GM21423 (cell line): ENCODE results near the gene ALOX12B.
"Not testable (repeated sequence)": the region's sequence is repeated elsewhere in the genome, so short reads cannot be mapped to it uniquely, and the experiment has no call there.

Experiments
- ATAC-seq: cut with Tn5 transposase; IDR thresholded peaks from one replicate; pipeline ENCODE4 v1.9.1; 2021; ENCODE audit warnings: mild to moderate bottlenecking, moderate library complexity; ENCODE audit not compliant: unreplicated experiment

Gene ALOX12B

GRCh38 chr17:8119581-8120519 is 32.3 kb upstream of the ALOX12B start:
- peak; percentile 38 for ATAC-seq

- peak; percentile 34 for ATAC-seq
These were observed 31.5 kb upstream of the ALOX12B start for GRCh38 chr17:8118769-8119580.

- ATAC-seq, result no peak
These were observed 30.7 kb upstream of the ALOX12B start, which contains the start of gene ALOXE3 for GRCh38 chr17:8117980-8118768. Gene ALOXE3 (minus strand): TSS chr17:8118514. CDS start chr17:8117990, 524 bp downstream.

- no peak for ATAC-seq
These were observed 30.0 kb upstream of the ALOX12B start for GRCh38 chr17:8117367-8117979.

GRCh38 chr17:8116776-8117175 is 29.3 kb upstream of the ALOX12B start:
- ATAC-seq, result no peak

- ATAC-seq, result no peak
These were observed 23.4 kb upstream of the ALOX12B start for GRCh38 chr17:8110907-8111306.

GRCh38 chr17:8110456-8110804 is 22.9 kb upstream of the ALOX12B start:
- ATAC-seq, result no peak

GRCh38 chr17:8109661-8110455 is 22.3 kb upstream of the ALOX12B start:
- no peak for ATAC-seq

GRCh38 chr17:8108972-8109660 is 21.6 kb upstream of the ALOX12B start:
- no peak for ATAC-seq

GRCh38 chr17:8106980-8107379 is 19.5 kb upstream of the ALOX12B start:
- not testable (repeated sequence) for ATAC-seq

GRCh38 chr17:8105957-8106398 is 18.5 kb upstream of the ALOX12B start:
- no peak for ATAC-seq

GRCh38 chr17:8104911-8105310 is 17.4 kb upstream of the ALOX12B start:
- ATAC-seq, result no peak

- ATAC-seq, result no peak
These were observed 16.0 kb upstream of the ALOX12B start for GRCh38 chr17:8103549-8103948.

- no peak for ATAC-seq
These were observed 14.2 kb upstream of the ALOX12B start for GRCh38 chr17:8101721-8102120.

GRCh38 chr17:8100763-8101162 is 13.2 kb upstream of the ALOX12B start:
- ATAC-seq, result no peak

- ATAC-seq, result no peak
These were observed 12.6 kb upstream of the ALOX12B start for GRCh38 chr17:8100111-8100510.

- ATAC-seq, result no peak
These were observed 9.0 kb upstream of the ALOX12B start for GRCh38 chr17:8096541-8096940.

GRCh38 chr17:8095361-8095760 is 7.8 kb upstream of the ALOX12B start:
- ATAC-seq, result no peak

GRCh38 chr17:8091033-8091687 is 3.6 kb upstream of the ALOX12B start:
- peak; percentile 71 for ATAC-seq
